ELR (cell line): ENCODE results near the gene AHRR.
A peak's percentile ranks its signal among the peaks of the same experiment; 100 is the strongest.
"Not testable (repeated sequence)": the region's sequence is repeated elsewhere in the genome, so short reads cannot be mapped to it uniquely, and the experiment has no call there.

Experiments used
- DNase-seq: peaks from one replicate; pipeline ENCODE4 v3.0.0-alpha.2; 2015; ENCODE audit warnings: low read depth

The AHRR gene

DNA sequence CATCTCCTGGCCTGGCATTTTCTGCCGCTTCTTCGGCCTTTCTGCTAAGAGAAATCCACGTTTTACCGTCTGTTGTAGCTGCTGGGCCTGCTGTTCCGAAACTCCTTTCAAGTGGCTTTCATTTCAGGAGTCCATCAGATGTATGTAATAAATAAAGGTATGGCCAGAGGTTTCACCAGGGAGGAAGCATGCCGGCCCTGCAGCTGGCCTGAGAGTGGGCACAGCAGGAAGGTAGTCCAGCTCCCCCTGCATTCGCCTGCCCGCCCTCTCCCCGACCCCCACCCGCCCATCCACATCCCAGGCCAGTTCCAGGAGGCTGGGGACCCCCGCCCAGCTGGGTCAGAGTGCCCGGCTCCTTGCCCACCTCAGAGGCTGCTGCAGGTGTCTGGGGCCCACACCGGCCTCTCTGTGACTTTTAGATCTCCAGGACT is 75.0 kb downstream of the AHRR start:
- no peak for DNase-seq

DNA sequence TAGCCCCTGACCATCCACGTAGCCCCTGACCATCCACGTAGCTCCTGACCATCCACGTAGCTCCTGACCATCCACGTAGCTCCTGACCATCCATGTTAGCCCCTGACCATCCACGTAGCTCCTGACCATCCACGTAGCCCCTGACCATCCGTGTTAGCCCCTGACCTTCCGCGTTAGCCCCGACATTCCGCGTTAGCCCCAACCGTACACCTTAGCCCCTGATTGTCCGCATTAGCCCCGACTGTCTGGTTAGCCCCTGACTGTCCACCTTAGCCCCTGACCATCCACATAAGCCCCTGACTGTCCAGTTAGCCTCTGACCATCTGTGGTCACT is 76.6 kb downstream of the AHRR start:
- not testable (repeated sequence) for DNase-seq

DNA sequence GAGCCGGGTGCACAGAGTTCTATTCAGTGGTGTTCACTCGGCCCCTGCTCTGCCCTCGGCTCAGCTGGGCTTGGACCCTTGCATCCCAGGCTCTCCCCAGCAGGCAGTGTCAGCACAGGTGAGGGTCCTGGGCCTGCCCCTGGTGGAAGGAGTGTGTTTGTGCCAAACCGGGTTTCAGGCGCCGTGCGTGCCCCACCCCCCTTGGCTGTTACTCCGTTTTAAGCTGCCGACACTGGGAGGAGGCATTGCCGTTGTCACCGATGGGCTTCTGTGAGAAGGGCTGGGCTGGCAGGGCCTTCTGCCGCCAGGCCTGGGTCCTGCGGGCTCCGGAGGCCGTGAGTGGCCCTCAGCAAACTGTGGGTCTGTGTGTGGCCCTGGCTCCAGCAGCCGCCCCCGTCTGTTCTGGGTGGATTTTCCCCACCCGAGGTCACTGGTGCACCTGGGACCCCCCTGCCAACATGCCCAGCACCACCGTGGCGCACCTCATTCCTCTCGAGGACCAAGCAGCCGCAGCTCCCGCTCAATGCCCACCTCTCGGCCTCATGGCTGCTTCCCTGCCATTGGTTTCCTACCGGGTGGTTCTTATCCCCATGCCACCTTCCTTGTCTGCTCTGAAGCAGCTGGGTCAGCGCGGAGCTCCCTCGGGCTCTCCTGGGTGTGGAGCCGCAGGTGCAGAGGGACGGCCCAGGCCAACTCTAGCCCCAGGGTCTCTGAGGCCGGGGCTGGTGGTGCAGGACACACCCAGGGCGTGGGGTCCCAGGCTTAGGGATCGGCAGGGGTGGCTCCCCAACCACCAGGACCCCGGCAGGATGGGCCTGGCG is 77.2 kb downstream of the AHRR start:
- DNase-seq, result no peak

DNA sequence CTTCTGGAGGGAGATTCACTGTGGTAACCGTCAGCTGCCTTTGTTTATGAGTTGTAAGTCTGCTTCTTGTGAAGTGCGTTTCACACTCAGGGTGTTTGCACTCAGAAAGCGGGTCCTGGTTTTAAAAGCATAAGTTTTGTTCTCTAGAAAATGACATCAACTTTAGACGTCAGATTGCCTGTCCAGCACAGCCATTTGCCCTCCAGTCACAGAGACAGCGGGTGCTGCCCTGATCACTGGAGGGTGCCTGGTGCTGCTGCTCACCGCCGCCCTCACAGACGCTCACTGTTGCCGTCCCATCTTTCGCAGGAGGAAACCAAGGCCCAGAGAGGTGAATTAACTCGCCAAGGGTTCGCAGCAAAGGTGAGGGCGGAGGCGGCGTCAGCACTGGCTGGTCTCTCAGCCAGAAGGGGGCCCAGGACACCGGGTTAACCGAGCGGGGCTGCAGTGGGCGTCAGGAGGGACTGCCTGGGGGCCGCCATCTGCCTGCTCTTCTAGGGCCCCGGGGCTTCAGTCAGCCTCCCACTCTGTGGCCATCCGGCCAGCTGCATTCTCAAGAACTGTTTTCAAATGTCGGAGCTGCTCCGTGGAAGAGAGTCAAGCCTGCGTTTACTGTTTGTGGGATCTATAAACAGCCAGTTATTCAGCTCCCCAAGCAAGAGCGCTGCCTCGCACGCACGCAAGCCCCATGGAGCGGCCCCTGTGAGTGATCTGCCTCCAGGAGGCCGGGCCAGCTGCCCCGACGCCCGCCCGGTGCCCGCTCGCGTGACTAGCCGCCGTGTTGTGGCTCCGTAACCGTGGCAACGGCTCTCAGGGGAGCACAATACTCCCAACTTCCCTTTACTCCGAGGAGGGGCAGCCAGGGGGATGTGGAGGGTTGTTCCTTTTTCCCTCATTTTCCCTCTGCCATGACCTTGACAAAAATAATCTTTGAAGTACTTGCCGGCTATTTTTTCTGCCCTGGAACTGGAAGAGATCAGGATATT is 78.1 kb downstream of the AHRR start:
- peak; percentile 97 for DNase-seq

DNA sequence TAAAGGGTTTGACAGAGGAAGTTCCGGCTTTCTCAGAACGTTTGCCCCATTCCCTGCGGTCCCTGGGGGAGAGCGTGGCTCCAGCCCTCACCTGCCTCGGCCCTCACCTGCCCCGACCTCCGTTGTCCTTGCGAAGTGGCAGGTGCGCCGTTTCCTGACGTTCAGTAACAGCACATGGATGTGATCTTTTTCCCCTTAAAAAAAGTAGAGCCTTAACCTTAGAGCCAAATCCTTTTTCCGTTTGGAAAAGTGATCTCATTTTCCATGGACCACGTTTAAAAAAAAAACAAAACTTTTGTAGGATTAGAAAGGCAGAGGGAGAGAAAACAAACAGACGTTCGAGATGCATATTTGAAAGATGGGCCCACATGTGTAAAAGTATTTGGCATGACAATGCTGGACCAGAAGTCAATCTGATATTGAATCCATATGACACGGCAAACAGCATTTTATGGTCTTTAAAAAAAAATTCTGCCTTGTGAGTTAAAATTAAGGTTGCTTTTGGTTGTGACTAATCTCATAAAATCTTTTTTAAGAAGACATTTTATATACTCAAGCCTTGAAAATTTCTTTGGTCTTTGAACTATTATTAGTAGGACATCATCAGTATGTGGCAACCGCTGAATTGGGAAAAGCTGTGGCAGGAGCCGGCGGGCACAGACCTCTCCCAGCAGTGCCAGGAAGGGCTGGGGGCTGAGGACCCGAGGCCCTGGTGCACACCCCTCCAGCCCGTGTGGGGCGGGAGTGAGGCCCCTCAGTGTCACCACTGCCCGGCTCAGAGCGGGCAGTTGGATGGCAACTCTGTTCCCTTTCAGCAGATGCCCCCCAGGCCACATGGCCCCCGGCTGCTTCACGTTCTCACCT is 79.0 kb downstream of the AHRR start:
- DNase-seq, result peak; percentile 50

DNA sequence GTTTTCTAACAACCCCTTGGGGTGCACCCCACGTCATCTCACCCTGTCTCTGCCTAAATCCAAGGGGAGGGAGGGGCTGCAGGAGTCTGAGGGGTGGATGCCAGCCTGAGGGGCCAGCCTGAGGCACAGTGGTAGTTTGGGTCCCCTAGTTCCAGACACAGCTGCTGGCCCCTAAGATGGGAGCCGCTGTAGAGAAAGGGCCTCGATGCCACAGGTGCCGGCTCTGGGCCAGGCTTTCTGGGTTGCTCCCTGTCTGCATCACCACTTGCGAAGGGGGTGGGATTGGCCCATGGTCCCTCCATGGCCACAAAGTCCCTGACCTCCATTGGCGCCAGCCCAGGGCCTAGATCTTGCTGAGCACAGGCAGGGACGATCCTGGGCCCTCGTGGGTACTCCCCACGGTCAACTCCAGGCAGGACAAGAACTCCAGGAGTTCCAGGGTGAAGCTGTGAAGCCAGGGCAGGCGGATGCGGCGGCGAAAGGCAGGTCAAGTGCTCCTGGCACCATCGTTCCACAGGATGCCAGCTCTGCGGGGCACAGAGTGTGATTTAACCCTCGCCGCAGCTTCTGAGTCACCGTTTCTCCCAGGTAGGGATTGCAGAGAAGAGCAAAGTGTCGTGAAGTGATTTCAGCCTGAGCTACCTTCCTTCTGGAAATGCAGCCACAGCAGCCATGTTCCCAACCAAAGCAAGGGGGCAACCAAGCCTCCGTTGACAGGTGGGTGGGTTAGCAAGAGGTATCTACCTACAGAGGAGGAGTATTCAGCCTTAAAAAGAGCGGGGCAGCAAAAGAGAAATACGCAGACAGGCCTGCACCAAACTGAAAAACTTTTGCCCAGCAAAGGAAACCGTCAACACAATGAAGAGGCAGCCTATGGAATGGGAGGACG is 79.9 kb downstream of the AHRR start:
- no peak for DNase-seq

DNA sequence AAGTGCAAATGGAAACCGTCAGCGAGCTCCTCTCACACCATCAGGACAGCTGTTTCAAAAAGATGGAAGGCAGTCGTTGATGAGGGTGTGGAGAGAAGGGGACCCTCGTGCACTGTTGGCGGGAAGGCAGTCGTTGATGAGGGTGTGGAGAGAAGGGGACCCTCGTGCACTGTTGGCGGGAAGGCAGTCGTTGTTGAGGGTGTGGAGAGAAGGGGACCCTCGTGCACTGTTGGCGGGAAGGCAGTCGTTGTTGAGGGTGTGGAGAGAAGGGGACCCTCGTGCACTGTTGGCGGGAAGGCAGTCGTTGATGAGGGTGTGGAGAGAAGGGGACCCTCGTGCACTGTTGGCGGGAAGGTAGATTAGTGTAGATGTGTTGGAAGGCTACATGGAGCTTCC is 80.7 kb downstream of the AHRR start:
- not testable (repeated sequence) for DNase-seq

DNA sequence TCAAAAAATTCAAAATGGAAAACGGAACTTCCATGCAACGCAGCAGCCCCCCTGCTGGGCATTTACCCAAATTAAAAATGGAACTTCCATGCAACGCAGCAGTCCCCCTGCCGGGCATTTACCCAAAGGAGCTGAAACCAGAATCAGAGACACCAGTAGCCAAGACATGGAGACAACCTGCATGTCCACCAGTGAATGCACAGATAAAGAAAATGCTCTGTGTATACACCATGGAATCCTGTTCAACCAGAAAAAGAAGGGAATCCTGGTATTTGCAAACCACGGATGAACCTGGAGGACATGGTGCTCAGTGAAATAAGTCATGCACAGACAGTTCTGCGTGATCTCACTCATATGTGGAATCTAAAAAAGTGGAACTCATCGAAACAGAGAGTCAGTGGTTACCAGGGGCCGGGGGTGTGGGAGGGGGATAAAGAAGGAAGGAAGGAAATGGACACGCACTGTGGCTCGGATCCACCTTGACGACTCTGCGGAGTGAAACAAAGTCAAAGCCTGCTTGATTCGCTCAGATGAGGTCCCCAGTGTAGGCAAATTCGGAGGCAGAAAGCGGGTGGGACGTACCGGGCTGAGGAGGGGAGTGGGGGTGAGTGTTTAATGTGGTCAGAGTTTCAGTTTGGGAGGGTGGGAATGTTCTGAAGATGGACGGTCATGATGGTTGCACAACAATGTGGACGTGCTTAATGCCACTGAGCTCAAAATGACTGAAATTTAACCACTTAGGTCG is 81.3 kb downstream of the AHRR start:
- no peak for DNase-seq

DNA sequence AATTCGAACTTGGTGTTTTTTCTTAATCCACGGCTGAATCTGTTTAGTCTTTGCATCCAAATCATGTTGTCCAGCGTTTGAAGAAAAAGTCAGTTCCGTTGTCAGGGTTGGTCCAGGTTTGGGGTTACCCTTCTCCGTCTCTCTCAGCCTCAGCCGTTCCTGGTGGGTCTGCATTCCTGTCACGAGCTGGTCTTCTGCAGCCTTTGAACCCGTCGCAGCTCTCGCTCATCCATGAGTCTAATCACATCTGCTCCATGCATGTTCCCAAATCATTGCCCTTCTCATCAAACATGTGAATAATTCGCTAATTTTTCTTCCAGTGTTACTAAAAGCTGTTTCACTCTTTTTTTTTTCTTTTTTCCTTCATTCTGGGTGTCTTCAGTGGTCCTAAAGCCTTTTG is 82.5 kb downstream of the AHRR start:
- DNase-seq, result no peak

DNA sequence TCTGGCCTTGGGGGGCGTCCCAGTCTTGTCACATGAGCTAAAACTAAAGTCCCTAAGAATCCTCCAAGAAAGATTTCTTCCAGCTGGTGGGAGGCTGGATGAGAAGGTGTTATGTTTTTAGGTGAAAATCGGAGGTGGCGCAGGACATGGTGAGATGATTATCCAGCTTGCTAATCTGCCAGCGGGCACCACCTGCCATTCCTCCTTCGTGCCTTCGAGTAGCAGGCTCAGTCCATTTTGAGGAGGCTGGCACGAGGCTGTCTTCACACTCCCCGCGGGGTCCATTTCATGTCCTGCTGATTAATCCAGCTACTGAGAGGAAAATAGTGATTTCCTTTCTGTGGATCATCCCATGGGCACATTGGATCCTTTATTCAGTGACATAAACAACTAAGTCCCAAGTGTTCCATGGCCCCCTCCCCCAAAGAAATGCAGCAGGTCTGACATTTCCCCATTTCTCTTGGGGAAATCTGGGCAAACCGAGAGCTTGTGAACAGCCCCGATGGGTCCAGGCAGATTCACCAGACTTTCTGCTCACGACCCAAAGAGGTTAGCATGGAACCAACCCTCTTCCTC is 83.2 kb downstream of the AHRR start:
- DNase-seq, result no peak

DNA sequence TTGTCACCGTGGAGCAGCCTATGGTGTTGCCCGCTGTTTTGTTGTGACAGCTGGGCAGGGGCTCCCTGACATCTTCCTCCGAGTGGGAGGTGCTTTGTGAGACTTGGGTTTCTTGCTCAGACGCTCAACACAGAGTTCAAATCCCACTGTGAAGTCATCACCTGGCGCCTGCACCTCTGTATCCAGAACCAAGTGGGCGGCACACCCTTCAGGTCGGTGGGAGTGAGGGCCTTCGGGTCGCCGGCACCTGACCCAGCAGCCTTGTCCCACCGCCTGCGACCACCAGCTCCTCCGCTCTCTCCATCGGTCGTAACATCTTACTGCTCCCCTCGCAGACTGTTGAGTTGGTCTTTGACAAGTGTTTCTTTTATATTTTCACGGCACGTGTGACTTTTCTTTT is 83.9 kb downstream of the AHRR start:
- DNase-seq, result no peak

DNA sequence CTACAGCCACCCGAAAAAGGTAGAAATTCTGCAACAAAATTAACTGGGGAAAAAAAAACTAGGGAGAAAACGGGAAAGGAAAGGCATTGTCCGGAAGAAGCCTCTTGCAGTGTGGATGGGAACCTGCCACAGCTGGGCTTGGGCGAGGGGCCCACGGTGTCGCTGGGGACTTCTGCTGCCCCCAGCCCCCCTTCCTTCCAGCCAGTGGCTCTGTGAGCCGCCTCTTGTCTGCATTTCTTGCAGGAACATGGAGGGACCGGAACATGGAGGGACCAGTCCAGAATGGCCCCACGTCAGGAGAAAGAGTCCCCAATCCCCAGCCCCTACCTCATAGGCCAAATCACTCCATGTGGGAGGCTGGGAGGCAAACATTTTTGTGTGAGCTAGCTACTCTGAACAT is 84.5 kb downstream of the AHRR start:
- DNase-seq, result no peak

DNA sequence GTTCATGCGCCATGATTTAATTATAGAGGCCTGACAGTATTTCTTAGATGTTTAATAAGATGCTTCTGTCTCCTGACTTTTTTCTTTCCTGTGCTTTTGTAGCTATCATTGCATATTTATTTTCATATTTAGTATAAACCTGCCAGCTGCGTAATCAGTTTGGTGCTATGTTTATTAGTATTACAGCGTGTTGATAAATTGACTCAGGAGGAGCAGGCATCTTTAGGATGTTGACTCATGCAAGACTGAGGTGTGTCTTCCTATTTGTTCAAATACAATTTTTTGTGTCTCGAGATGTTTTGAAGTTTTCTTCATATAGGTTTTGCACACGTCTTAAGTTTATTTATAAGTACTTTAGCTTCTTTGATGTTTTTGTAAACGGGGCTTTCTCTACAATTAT is 85.5 kb downstream of the AHRR start:
- DNase-seq, result peak; percentile 46

DNA sequence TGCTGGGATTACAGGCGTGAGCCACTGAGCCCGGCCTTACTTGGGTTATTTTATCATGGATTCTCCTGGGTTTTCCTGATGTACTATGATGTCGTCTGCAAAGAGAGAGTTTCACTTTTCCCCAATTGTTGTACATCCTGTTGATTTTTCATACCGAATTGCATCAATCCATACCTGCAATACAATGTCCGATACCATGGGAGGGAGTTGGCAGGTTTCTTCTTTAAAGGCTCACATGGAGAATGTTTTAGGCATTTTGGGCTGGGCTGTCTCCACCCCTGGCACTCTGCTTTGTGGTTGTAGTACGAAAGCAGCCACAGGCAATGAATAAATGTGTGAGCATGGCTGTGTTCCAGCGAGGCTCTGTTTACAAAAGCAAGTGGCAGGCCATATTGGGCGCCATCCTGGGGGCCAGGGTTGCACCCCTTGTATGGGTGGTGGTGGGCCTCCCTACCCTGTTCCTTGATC is 86.3 kb downstream of the AHRR start:
- DNase-seq, result no peak

DNA sequence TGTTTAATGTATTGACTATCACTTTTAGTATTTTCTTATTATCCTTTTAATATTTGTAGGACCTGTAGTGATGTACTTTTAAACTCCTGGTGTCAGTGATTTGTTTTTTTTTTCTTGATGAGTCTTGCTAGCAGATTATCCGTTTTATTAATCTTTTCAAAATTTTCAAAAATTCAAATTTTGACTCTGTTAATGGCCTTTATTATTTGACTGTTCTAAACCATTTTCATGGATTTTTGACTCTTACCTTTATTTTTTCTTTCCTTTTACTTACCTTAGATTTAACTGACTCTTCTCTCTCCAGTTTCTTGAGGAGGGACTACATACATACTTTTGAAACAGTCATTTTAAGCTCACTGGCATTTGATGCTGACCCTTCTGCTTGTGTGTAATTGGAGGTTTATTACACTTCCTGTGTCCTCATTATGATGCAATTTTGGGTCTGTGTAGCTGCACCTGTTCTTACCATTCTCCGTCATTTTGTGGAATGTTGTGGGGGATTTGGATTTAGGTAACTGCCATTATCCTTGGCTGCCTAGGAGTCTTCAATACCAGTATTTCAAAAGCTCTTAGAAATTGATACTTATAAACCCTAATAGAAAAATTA is 89.5 kb downstream of the AHRR start:
- no peak for DNase-seq

DNA sequence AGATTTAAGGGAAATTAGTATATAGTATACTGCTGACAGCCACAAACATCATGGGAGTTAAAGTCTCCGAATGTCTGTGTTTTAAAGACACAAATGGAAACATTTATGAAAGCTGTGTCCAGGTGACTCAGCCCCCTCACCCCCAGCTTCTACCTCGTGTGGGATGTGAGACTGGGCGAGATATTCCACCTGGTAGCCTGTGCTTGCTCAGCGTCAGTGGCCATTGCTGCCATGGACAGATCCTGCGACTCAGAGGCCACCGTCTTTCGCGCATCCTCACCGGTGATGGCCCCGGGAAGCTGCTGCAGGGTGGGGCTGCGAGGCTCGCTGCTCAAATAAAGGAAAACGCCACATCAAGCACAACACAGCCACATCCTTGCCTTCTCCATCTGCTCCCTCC is 90.2 kb downstream of the AHRR start:
- DNase-seq, result no peak

DNA sequence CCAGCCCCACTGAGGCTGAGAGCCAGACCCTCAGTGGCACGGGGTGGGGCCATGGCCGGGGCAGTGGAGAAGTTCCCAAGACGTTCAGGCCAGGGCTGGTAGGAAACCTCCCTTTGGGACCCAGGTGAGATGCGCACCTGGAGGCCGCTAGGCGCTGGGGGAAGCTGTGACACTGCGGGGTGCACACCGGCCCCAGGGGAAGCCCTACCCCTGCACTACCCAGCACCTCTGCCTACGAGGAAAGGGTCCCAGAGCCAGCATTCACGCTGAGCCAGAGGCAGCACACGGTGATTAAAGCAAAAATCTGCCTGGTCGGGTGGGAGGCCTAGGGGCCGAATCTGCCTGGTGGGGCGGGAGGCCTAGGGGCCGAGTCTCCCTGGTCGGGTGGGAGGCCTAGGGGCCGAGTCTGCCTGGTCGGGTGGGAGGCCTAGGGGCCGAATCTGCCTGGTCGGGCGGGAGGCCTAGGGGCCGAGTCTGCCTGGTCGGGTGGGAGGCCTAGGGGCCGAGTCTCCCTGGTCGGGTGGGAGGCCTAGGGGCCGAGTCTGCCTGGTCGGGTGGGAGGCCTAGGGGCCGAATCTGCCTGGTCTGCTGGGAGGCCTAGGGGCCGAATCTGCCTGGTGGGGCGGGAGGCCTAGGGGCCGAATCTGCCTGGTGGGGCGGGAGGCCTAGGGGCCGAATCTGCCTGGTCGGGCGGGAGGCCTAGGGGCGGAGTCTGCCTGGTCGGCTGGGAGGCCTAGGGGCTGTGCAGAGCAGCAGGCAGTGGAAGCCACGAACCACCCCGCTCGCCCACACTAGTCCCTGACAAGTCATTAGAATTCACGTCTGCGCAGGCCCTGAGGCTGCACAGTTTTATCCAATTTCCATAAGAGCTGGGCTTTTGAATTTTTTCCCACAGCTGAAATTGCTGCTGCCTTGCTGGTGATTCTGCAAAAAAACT is 93.7 kb downstream of the AHRR start:
- not testable (repeated sequence) for DNase-seq

DNA sequence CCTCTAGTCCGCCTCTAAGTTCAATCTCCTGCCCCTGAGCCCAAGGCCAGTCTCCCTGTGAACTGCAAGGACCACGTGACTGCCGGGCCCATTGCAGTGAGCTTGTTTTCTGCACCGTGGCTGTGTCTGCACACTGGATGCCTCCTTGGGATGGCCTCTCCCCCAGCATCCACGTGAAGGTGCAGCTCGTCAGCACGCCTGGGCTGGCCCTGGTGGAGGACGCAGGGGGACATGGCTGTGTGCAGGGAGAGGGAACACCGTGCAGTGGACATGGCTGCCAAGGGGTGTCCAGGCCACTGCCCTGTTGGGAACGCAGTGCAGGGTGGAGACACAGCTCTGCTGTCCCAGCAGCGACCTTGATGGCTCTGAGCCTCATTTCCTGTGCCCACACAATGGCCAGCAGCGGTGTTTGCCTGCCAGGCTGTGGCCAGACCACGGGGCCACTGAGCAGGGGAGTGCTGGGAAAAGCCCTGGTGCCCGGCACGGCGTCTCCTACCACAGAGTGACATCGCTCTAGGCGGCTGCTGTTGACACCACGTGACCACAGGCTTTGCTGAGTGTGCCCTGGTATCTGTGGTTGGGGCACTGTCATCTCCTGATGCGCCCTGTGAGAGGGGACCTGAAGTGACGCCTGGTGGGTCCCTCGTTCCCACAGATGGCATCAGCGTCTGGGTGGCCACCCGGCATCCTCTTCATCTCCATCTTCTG is 94.6 kb downstream of the AHRR start:
- no peak for DNase-seq
